GM21526 (cell line): ENCODE measurements around the gene USF3.
"Not testable (repeated sequence)": the region's sequence is repeated elsewhere in the genome, so short reads cannot be mapped to it uniquely, and the experiment has no call there.

Source experiments
- ATAC-seq: cut with Tn5 transposase; IDR thresholded peaks from one replicate; pipeline ENCODE4 v1.9.1; 2021; ENCODE audit warnings: moderate library complexity; ENCODE audit not compliant: unreplicated experiment, low FRiP score

The USF3 gene

GRCh38 chr3:113654851-113655250 is 41.6 kb downstream of the USF3 start:
- no peak for ATAC-seq

- no peak for ATAC-seq
These were observed 42.1 kb downstream of the USF3 start for GRCh38 chr3:113654310-113654709.

GRCh38 chr3:113649174-113649845 is 47.1 kb downstream of the USF3 start:
- ATAC-seq: no peak

- ATAC-seq: no peak
These were observed 47.9 kb downstream of the USF3 start for GRCh38 chr3:113648524-113648923.

- no peak for ATAC-seq
These were observed 52.9 kb downstream of the USF3 start for GRCh38 chr3:113643583-113643982.

GRCh38 chr3:113638910-113639309 is 57.5 kb downstream of the USF3 start:
- no peak for ATAC-seq

- ATAC-seq: no peak
These were observed 58.7 kb downstream of the USF3 start for GRCh38 chr3:113637756-113638155.

GRCh38 chr3:113636034-113636433 is 60.4 kb downstream of the USF3 start:
- not testable (repeated sequence) for ATAC-seq

GRCh38 chr3:113634782-113635474 is 61.5 kb downstream of the USF3 start:
- ATAC-seq: no peak

- no peak for ATAC-seq
These were observed 64.9 kb downstream of the USF3 start for GRCh38 chr3:113631573-113631972.

- no peak for ATAC-seq
These were observed 65.4 kb downstream of the USF3 start for GRCh38 chr3:113630956-113631542.

- ATAC-seq: no peak
These were observed 66.6 kb downstream of the USF3 start for GRCh38 chr3:113629584-113630421.

- ATAC-seq: no peak
These were observed 67.7 kb downstream of the USF3 start for GRCh38 chr3:113628788-113629187.

GRCh38 chr3:113628316-113628715 is 68.1 kb downstream of the USF3 start:
- ATAC-seq: no peak

- ATAC-seq: peak; percentile 57
These were observed 69.7 kb downstream of the USF3 start for GRCh38 chr3:113626503-113627371.

GRCh38 chr3:113625834-113626233 is 70.6 kb downstream of the USF3 start:
- no peak for ATAC-seq

- no peak for ATAC-seq
These were observed 72.6 kb downstream of the USF3 start for GRCh38 chr3:113623811-113624210.

GRCh38 chr3:113623324-113623723 is 73.1 kb downstream of the USF3 start:
- no peak for ATAC-seq

GRCh38 chr3:113620091-113620490 is 76.4 kb downstream of the USF3 start:
- ATAC-seq: no peak

- ATAC-seq: no peak
These were observed 78.7 kb downstream of the USF3 start for GRCh38 chr3:113617726-113618125.
